DND-41 (cell line): ENCODE measurements around the gene PCDHGA1.

Experiments
- CTCF ChIP-seq: IDR thresholded peaks from 2 replicates; pipeline ENCODE4 v1.5.1; 2012; ENCODE audit warnings: borderline replicate concordance, low read length, moderate library complexity, mild to moderate bottlenecking; ENCODE audit not compliant: poor library complexity, severe bottlenecking; ENCODE audit errors: extremely low read depth
- EZH2 ChIP-seq: IDR thresholded peaks from 3 replicates; pipeline ENCODE4 v1.6.1; 2012; ENCODE audit warnings: borderline replicate concordance, low read depth, mild to moderate bottlenecking, moderate library complexity, low read length, inconsistent platforms; ENCODE audit not compliant: severe bottlenecking

GRCh38 chr5:141560725-141561483, 230.6 kb downstream of the PCDHGA1 start:
- no peak for TF ChIP-seq EZH2
- peak; percentile 31 for TF ChIP-seq CTCF
